ENCODE measurements around the gene SLC22A12.

The SLC22A12 gene

DNA sequence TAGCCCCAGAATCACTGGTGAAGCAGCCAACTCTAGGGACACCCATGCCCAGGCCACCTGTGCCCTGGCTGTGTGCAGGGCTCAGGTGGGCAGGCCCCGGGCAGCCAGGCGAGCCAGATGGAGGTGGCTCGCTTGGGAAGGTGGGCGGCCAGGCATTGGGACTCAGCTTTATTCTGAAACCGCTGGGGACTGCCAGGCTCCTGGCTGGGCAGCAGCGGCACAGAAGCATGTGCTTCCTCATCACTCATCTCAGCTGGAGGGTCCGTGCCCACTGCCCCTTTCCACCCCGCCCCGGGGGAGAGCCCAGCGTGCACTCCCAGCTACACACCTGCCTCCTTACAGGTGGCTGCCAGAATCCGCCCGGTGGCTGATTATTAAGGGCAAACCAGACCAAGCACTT is 27.1 kb upstream of the SLC22A12 start:
- DNase-seq = no peak

DNA sequence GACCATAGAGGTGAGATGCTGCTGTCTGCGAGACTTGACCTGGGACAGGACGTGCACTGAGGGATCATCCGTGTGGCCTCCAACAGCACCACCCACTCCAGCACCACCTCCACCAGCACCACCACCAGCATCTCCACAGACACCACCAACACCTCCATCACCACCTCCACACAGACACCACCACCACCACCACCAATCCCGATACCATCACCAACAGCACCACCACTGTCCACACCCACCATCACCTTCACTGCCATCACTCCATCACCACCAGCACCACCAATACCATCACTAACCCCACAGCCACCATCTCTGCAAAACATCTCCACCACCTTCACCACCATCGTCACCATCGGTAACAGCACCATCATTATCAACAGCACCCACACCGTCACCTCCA is 26.6 kb upstream of the SLC22A12 start:
- DNase-seq = no peak

DNA sequence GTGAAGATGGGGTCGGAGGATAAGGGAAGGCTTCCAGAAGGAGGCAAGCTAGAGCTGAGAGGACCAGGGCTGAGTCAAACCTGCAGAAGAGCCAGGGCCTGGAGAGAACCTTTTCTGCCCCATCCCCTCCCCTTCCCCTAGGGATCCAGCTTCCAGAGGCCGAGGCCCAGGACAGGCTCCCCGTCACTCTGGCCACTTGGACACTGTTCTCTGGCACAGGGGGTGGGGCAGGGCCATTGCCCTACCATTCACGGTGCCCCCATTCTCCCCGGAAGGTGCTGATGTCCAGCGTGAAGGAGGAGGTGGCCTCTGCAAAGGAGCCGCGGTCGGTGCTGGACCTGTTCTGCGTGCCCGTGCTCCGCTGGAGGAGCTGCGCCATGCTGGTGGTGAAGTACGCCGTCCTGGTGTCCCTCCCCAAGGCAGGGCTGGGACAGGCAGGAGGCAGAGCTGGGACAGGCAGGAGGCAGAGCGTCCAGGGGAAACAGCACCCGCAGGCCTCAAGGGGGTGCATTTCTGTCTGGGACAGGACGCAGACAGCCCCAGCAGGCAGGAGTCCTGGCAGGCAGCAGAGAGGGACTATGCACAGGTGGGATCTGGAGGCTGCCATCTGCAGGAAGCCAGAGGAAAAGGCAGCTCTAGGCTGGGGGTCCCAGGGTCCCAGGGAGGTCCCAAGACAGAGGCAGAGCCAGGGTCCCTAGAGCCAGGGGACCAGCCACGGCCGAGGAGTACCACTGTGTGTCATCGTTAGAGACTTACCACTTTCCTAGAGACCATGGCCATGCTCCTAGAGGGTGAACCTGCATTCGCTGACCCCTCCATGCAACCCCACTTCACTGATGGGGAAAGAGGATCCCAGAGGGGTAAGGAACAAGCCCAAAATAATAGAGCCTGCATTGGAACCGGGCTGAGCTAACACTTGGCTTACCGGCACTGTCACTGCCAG is 25.8 kb upstream of the SLC22A12 start:
- DNase-seq = no peak

DNA sequence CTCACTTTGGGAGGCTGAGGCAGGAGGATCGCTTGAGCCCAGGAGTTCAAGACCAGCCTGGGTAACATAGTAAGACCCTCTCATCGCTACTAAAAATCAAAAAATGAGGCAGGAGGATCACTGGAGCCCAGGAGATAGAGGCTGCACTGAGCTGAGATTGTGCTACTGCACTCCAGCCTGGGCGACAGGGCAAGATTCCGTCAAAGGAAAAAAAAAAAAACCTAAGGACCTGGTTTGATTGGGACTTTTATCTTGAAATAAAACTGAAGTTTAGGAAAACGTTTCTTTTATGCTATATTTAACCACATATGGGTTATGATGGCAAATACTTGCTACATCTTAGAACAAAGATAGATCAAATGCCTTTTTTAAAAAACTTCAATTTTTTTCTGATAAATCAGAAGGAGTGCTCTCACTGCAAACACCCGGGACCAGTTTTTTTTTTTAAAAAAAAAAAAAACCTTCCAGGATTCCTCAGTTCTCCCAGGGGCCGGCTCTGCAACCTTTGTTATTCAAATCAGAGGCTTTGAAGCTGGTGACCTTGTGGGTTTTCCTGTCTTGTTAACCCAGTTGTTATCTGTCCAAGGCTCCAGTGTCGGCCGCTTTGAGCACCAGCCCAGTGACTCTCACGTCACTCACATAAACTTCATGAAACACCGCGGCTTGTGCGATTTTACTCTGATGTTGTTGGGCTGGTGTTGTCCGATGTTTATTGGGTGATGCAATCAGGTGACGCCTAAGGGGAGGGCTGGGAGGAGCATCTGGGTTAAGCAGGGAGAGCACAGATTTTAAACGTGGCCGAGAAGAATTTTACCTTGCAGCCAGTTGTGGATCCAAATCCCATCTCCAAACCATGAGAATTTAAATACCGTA is 24.7 kb upstream of the SLC22A12 start:
- peak; percentile 73 for DNase-seq

DNA sequence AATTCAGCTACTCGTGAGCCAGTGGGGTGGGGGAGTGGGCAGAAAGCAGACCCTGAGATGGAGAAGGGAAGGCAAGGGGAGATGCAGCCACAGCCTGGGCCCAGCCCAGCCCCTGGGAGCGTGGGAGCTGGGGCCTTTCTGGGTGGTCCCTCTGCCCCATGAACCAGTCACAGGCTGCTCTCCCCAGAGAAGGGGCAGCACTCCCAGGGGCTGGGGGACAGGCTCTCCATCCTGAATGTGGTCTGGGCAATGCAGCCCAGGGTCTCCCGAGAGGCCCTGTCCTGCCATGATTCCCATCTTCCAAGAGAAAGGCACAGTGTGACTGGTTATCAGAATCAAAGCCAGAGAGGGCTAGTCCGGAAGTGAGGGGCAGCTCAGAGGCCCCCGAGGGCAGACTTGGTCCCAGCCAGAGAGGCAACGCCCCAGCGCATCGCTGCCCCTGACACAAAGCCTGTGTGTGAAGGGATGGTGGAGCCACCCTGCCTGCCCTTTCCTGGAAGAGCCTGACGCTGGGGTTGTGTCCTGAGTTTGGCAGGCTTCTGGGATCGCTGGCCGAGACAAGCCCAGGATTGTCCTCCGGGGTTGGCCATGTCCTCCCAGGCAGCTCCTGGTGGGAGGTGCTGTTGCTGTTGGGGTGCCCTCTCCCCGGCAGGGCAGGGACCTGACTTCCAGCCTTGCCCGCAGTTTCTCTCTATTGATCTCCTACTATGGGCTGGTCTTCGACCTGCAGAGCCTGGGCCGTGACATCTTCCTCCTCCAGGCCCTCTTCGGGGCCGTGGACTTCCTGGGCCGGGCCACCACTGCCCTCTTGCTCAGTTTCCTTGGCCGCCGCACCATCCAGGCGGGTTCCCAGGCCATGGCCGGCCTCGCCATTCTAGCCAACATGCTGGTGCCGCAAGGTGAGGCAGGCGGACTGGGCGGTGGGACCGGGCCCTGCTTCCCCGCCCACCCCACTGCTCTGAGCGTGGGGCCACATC is 23.8 kb upstream of the SLC22A12 start:
- no peak for DNase-seq

DNA sequence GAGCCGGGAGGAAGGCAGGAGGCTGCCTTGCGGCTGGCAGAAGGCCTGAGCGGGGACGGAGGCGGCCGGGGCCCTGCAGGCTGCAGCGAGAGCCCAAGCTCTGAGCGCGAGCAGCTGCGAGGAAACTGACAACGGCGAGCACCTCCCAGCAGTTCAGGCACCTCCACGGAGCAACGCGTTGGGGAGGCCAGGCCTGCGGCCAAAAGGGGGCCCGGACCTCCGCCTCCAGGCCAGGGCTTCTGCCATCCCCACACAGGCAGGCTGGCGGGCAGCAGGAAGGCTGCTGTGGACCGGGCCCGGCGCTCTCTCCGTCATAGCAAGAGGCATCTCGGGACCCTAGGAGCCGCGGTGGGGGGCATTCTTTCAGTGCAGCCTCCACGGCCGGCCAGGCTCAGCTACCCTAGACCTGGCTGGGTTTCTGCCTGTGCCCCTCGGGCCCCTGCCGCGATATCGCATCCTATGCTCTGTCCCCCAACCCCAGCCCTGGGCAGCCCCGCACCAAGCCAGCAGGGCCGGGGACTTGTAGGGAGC is 22.9 kb upstream of the SLC22A12 start:
- DNase-seq = no peak

DNA sequence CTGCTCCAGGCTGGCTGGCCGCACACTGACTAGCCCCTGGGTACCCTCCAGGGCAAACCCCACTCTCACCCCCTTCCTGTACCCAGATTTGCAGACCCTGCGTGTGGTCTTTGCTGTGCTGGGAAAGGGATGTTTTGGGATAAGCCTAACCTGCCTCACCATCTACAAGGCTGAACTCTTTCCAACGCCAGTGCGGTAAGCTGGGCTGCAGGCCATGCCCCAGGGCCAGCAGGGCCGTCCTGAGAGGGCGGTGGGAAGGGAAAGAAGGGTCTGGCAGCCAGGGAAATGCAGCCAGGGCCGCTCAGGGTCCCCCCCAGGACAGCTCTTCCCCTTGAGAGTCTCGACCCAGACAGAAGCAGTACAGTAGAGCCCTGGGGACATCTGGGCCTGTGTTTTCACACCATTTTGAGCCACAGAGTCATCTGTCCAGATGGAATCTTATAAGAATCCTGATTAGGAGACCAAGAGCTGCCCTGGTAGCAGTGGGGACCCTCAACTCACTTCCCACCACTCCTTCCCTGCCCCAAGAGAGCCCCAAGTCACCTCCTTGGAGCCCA is 22.4 kb upstream of the SLC22A12 start:
- DNase-seq = no peak

DNA sequence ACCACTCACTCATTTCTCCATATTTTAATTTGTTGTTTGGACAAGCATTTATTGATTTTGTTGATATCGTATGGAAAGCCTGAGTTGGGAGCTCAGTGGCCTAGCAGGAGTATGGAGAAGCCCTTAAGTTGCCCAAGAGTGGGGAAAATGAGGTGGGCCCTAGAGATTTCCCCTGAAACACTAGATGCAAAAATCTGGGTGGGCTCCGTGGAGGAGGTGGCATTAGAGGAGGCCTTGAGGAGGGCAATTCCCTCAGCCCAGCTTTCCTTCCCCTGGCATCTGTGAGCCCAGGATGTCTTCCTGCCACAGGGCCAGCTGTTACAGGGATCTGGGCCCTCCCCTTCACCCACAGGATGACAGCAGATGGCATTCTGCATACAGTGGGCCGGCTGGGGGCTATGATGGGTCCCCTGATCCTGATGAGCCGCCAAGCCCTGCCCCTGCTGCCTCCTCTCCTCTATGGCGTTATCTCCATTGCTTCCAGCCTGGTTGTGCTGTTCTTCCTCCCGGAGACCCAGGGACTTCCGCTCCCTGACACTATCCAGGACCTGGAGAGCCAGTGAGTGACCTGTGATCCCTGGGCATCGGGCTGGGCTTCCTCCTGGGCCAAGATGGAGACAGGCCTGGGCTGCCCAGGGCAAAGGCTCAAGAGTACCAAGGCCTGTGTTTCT is 21.6 kb upstream of the SLC22A12 start:
- DNase-seq = no peak

DNA sequence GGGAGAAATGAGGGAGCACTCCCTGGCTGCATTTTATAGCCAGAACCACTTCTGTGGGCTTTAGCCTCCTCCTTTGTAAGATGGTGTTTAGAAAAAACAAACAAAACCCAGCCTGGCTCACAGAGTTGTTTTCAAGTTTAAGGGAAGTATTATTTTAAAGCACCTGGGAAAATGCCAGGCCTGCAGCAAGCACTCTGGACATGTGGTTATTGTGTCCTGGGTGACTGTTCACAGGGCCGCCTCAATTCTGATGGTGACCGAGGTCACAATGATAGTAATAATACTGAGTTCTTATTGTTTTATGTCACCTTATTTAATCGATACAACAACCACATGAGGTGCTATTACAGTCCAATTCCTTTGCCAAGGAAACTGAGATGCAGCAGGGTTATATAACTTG is 20.7 kb upstream of the SLC22A12 start:
- no peak for DNase-seq

DNA sequence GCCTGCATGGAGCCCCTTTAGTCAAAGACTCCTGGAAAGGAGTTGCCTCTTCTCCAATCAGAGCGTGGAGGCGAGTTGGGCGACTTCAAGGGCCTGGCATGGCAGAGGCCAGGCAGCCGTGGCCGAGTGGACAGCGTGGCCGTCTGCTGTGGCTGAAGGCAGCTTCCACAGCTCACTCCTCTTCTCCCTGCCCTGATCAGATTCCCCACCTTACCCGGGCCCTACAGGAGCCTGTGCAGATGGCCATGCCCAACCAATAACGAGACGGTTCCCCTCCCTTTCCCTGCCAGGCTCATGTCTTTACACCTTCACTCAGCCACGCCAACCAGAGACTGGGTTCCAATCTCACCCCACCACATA is 20.0 kb upstream of the SLC22A12 start:
- DNase-seq = no peak

DNA sequence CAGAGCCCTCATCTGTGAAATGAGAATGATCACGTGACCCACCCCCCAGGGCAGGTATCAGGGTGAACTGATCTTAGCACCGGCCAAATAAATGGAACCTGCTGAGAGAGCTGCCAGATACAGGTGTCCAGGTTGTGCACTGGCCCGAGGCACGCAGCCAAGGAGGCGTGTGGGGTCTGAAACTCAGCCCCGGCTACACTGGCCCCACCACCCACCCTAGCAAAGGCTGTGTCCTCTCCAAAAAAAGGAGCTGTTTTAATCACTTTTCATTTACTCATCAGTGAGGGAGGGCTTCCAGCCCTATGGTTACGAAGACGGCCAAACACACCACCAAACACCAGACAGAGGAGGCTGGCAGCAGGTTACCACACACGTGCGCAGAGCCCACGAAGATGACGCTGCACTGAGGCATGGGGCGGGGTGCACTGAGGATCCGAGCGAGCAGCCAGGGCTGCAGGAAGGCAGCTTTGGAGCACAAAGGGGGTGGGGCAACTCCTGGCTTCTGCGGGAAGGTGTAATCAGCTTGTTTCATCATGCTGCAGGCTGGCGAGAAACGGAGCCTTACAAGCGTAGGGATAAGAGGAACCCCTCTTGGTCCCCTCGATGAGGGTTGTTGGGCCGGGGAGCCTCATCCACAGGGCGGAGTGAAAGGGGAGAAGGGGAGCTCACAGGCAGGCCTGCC is 19.5 kb upstream of the SLC22A12 start:
- no peak for DNase-seq

DNA sequence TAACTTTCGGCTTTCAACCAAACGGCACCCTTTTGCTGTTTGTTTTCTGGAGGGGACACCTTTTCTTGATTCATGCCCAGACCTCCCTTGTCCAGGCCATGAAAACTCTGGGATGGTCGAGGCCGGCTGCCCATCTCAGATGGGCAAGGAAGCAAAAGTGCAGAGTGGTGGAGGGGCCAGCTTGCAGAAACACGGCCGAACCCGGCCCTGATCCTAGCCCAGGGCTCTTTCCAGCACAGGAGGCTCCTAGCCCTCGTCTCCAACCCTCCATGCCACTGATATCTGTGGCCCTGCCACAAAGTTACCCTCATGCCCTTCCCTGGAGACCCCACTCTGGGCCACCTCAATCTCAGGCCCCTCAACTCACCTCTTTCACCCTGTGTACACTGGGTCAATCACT is 18.9 kb upstream of the SLC22A12 start:
- no peak for DNase-seq

DNA sequence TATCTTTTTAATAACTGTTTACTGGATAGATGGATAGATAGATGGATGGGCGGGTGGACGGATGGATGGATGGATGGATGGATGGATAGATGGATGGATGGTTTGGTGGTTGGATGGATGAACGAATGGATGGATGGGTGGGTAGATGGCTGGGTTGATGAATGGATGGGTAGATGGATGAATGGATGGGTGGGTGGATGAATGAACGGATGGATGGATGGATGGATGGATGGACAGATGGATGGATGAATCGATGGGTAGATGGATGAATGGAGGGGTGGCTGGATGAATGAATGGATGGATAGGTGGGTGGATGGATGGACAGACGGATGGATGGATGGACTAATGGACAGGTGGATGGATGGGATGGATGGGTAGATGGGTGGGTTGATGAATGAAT is 13.8 kb upstream of the SLC22A12 start:
- DNase-seq = no peak

DNA sequence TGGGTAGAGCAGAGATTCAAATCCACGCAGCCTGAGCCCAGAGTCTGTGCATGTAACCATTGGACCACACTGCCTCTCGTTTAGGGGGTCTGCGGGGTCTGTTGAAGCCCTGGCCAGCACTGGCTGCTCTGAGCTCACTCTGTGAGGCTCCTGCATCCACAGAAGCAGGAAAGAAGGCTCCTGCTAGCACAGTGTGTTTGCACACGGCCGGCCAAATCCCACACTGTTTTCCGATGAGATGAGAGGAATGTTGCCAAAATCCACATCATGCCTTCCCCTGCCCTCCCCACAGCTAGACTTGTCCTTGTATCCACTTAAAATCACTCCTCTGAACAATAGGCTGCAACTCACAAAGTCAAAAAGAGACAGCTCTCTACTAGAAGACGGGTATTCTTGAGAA is 10.6 kb upstream of the SLC22A12 start:
- DNase-seq = no peak

DNA sequence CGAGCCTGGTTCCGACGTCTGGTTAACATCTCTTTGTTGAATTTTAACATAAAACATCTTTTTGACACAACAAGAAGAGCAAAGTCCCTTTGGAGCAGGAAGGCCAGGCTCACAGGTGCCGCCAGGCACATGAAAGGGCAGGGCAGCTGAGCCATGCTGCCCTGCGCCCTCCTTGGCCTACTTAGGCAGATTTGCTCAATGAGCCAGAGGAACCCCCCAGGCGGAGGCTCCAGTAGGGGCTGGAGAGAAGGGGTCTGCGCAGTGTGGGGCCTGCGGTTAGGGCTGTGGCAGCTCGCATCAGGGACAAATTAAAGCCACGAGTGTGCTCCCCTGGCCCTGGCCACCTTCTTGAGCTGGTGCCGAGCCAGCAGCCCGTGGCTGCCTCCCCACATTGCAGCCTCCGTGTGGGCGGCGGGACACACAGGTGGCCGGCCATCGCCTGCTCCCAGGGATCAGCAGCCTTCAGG is 9.9 kb upstream of the SLC22A12 start:
- no peak for DNase-seq

DNA sequence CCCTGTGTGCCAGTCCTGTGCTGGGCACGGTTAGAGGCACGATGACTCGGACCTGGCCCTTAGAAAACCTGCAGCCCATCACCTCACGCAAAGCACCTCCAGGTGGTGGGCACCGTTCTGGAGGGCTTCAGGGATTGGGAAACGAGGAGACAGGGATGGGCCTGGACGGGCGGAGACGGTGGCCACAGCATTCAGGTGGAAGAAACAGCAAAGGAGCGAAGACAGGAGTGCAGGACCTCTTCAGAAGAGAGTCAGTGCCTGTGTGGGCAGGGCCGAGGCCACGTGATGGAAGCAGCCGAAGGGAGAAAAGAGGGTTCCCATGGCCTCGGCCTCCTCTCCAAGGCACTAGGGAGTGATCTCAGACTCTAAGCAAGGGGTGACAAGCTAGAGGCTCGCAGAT is 8.1 kb upstream of the SLC22A12 start:
- DNase-seq = no peak

DNA sequence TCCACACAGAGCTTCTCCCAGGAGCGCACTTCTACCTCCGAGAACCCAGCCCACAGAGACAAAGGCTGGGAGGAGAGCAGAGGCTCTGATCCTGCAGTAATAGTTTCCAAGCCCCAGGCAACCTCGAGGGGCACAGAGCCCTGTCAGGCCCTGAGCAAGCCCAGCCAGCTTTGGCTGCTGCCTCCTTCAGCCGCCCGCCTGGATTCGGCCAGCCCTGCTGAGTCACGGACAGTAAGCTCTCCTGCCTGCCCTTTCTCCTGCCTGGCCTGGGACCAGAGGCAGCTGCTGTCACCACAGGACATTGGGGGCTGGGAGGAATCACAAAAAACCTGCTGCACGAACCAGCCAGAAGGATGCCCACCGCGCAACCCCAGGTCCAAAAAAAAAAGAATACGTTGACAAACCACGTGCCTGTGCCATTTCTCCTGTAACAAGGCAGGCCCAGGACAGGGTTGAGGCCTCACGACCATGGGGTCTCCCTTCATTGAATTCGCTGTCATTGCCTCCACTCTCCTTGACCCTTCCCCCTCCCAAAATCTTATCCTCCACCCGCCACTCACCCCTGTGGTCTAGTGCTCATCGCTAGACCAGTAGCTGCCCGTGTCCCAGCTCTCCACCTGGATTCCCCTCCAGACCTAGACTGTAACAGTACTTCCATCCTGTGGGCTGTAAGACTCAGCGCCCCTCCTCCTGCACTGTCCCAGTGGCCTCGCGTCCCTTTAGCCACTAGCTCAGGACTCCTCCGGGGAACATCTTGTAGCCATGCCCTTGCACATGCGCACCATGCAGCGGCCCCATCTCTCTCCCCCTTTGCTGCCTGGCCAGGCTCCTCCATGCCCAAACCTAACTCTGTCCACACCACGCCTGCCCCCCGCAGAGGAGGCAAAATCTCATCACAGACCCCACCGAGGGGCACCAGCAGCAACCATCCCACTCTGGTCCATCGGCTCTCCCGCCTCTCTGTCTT is 7.4 kb upstream of the SLC22A12 start:
- DNase-seq = no peak

DNA sequence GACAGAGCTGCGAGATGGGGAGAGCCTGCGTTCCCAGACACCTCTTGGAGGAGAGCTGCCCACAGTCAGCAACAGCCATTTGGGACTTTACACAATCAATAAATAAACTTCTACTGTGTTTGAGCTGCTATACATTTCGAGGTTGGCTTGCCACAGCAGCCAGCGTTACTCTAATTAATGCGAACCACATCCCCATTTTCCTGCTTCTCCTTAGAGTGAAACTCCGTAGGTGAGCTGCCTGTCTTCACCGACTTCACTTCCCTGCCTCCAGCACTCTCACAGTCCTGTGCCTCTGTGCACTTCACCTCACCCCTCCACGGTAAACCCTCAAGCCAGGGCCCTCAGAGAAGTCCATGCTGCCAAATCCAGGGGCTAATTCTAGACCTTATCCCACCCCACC is 5.9 kb upstream of the SLC22A12 start:
- DNase-seq = no peak

DNA sequence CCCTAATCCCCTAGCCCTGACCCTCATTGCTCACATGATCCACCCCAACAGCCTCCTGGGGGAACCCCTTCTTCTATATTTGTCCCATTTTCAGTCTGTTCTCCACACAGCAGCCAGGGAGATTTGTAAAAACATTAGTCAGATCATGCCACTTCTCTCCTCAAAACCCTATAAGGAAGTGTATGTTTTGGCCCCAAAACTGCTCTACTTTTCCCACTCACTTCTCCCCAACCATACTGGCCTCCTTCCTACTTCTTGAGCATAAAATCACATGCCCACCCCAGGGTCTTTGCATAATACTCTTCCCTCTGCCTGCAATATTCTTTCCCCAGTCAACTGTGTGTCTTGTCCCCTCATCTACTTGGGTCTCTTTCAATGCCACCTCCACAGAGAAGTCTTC is 4.7 kb upstream of the SLC22A12 start:
- no peak for DNase-seq

Data from fibroblast of skin of scalp (primary cell).